ENCODE results near the gene KCNJ3. TPM values are rescaled to one million over a fixed set of nuclear protein-coding genes. Genes with fewer than 3 reads are reported as not detected.

The KCNJ3 gene
- total RNA-seq, 3 donors from 2014 or later (not counting 1 experiment from before 2014, with no cell fraction given), result not detected

DNA sequence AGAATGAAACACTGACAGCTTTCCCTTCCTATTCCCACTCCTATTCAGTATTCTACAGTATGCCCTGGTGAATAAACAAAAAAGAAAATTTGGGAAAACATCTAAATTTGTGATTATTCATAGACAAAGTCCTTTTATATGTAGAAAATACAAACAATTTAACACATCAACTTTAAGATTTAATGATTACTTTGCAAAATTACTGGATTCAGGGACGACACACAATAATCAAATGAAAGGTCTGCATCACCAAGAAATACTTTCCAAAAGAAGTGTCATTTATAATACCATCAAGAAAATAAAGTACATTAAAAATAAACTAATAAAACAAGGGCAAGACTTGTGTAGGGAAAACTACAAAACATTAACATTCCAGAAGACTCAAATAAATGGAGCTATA lies 199.8 kb downstream of the KCNJ3 start:
- intact Hi-C loops (cut with micrococcal nuclease), result no loop called here
- Histone ChIP-seq H3K27ac (ENCODE audit: low read length) (no peak overlapping the region), H3K4me1 (ENCODE audit: control insufficient read depth, insufficient read depth, low read length) (no peaks in the 10 kb centered on the region), H3K36me3 (ENCODE audit: control insufficient read depth, insufficient read depth, low read length) (no peaks in the 10 kb centered on the region), H3K4me3 (ENCODE audit: low read length) (no peak overlapping the region), H3K9me3 (ENCODE audit: control insufficient read depth, insufficient read depth, low read length) (peaks cover 4% of the 10 kb centered on the region), H3K27me3 (ENCODE audit: control insufficient read depth, insufficient read depth, low read length) (no peaks in the 10 kb centered on the region)
- TF ChIP-seq, protein P1, sequence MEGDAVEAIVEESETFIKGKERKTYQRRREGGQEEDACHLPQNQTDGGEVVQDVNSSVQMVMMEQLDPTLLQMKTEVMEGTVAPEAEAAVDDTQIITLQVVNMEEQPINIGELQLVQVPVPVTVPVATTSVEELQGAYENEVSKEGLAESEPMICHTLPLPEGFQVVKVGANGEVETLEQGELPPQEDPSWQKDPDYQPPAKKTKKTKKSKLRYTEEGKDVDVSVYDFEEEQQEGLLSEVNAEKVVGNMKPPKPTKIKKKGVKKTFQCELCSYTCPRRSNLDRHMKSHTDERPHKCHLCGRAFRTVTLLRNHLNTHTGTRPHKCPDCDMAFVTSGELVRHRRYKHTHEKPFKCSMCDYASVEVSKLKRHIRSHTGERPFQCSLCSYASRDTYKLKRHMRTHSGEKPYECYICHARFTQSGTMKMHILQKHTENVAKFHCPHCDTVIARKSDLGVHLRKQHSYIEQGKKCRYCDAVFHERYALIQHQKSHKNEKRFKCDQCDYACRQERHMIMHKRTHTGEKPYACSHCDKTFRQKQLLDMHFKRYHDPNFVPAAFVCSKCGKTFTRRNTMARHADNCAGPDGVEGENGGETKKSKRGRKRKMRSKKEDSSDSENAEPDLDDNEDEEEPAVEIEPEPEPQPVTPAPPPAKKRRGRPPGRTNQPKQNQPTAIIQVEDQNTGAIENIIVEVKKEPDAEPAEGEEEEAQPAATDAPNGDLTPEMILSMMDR (IDR thresholded peaks at IDR 0.05), result no peak
- DNase-seq (no peak), ATAC-seq (no peak)
- no peaks in the 10 kb centered on the region for H3K36me3 Mint-ChIP-seq
- 100% methylated on average over 1 of the region's 1 CpG for WGBS (ENCODE audit: insufficient coverage)
- no peak overlapping the region for H3K4me3 Mint-ChIP-seq
- H3K27ac Mint-ChIP-seq, result no peak overlapping the region
- peaks cover 5 to 13% of the 10 kb centered on the region in 2 donors for H3K9me3 Mint-ChIP-seq
- no peaks in the 10 kb centered on the region for H3K27me3 Mint-ChIP-seq (ENCODE audit: low read depth in 2 of 2)
- H3K4me1 Mint-ChIP-seq, result no peaks in the 10 kb centered on the region

DNA sequence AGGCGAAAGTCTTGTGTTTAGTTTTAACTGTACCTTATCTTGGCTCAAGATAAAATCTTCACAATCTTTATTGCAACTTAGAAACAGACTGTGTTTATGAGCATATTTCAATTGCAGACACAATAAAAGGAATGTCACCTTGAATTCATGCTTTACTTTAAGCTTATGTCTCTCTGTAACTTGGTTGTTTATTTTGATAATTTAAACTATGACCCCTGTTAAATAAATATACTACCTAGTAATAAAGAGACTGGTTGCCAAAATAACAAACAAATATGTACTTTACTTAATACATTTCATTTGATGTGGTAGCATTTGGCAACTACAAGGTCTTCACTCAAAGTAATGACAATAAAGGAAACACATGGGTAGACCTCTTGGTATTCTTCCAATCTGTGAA lies 202.6 kb downstream of the KCNJ3 start:
- intact Hi-C loops (cut with micrococcal nuclease), result no loop called here
- no peak overlapping the region for H3K4me3 ChIP-seq (ENCODE audit: low read length)
- no peaks in the 10 kb centered on the region for H3K27me3 ChIP-seq (ENCODE audit: control insufficient read depth, insufficient read depth, low read length)
- no peaks in the 10 kb centered on the region for H3K4me1 Mint-ChIP-seq
- H3K36me3 ChIP-seq (ENCODE audit: control insufficient read depth, insufficient read depth, low read length), result no peaks in the 10 kb centered on the region
- no peak overlapping the region for H3K27ac ChIP-seq (ENCODE audit: low read length)
- H3K9me3 ChIP-seq (ENCODE audit: control insufficient read depth, insufficient read depth, low read length), result no peaks in the 10 kb centered on the region
- ATAC-seq (no peak), DNase-seq (no peak)
- no peak overlapping the region for H3K4me3 Mint-ChIP-seq
- H3K36me3 Mint-ChIP-seq, result no peaks in the 10 kb centered on the region
- peaks cover 10 to 22% of the 10 kb centered on the region in 2 donors for H3K9me3 Mint-ChIP-seq
- H3K4me1 ChIP-seq (ENCODE audit: control insufficient read depth, insufficient read depth, low read length), result no peaks in the 10 kb centered on the region
- TF ChIP-seq, protein P1 (IDR thresholded peaks at IDR 0.05), result no peak
- WGBS (ENCODE audit: insufficient coverage), result no CpG with 5 or more reads among the region's 1 CpG
- H3K27ac Mint-ChIP-seq, result no peak overlapping the region
- no peaks in the 10 kb centered on the region for H3K27me3 Mint-ChIP-seq (ENCODE audit: low read depth in 2 of 2)

Data from natural killer cell (primary cell).